Muscle of arm (tissue), 12 donors: ENCODE results near the gene PI4KA. TPM values are rescaled to one million over a fixed set of nuclear protein-coding genes. Genes with fewer than 3 reads are reported as not detected.
"Not testable (repeated sequence)": the region's sequence is repeated elsewhere in the genome, so short reads cannot be mapped to it uniquely, and the experiment has no call there.

ENCODE experiments used
- DNase-seq: peaks from one replicate; pipeline ENCODE4 v3.0.0-alpha.2; 2013
- polyA plus RNA-seq, 12 donors: library from polyadenylated mRNA; unstranded; fragments of 120-200 nt; gene quantifications; one replicate each; pipeline ENCODE4 v1.2.1, GENCODE V29; 2013; ENCODE audit not compliant: insufficient read length in 12 of 12

PI4KA gene
- polyA plus RNA-seq, 12 donors, result 27.8 to 52.1 (median 31.0) TPM; not detected in 1

DNA sequence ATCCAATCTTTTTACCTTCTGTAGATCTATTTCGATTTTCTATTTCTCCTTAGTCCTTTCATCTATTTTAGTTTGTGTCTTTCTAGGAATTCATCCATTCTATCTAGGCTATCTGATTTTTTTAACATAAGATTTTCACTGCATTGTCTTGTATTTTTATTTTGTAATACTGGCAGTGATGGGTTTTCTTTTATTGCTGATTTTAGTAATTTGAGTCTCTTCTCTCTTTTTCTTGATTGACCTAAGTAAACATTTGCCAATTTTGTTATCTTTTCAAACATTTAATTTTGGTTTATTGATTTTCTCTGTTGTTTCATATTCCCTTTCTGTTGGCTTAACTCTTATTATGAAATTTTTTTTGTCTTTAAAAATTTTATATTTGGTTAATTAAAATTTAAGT, 192.1 kb downstream of the PI4KA start:
- DNase-seq, result no peak

DNA sequence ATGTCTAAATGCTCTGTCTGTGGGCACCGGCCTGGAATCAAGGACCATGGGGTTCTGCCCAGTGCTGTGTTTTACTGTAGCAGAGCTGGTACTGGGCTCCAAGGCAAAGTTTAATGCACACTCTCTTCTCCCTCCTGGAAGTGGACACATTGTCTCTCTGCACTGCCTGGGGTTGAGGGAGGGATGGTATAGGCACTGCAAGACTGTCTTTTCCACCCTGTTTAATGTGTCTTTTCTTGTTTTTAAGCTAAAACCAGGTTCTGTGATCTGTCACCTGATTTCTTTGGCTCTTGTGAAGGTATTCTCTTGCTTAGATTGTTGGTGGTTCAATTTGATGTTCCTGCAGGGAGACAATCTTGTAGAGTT, 194.0 kb downstream of the PI4KA start:
- DNase-seq, result no peak

DNA sequence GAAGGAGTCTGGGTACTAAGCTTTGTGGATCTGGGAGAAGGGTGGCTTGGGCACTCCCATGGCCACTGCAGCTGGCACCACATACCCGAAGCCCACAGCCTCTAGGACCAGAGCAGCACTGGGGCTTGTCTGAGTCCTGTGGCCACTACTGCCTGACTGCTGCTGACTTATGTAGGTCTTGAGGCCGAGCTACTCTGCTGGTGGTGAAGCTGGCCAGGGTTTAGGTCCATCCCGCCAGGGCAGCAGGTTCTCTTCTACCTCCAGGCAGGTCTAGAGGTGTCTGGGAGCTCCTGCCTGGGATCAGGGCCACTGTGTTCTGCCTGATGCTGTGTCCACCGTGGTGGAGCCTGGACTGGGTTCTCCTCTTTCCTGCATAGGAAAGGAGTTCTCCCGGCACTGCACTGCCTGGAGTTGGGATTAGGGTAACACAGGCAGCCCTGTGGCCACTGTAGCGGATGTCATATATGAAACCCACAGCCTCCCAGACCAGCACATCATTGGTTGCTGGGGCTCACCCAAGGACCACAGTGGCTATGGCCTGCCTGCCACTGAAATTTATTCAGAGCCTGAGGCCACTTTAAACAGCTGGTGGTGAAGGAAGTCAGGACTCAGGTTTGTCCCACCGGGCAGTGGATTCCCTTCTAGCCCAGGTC, 194.5 kb downstream of the PI4KA start:
- no peak for DNase-seq

DNA sequence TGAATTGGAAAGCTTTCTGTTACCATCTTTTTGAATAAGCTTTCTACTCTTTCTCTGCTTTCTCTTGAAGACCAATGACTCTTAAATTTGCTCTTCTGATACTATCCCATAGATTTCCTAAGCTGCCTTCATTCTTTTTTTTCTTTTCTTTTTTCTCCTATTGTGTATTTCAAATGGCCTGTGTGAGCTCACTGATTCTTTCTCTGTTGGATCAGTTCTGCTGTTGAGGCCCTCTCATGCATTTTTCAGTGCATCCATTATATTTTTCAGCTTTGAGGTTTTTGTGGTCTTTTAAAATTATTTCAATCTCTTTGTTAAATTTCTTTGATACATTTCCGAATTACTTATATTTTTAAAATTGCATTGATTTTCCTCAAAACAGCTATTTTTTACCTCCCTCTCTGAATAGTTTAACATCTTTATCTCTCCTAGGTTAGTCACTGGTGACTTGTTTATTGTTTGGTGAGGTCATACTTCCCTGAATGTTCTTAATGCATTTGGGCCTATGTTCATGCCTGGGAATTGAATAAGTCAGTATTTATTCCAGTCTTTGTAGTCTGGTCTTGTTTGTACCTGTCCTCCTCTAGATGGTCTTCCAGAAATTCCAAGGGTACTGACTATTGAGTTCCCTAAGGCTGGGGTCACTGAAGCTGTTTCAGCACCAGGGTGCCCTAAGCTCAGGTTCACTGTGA, 195.3 kb downstream of the PI4KA start:
- DNase-seq, result no peak

DNA sequence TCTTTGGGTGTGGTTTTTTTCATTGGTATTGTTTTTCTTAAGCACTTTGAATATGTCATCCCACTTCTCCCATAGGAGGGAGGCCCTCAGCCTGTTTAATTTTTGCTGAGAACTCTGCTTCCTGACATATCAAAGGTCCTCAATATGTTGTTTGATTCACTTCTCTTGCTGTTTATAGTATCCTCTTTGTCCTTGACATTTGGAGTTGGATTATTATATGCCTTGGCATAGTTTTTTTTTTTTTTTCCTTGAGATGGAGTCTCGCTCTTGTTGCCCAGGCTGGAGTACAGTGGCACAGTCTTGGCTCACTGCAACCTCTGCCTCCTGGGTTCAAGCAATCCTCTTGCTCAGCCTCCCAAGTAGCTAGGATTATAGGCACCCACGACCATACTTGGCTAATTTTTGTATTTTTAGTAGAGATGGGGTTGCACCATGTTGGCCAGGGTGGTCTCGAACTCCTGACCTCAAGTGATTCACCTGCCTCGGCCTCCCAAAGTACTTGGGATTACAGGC, 196.0 kb downstream of the PI4KA start:
- not testable (repeated sequence) for DNase-seq

DNA sequence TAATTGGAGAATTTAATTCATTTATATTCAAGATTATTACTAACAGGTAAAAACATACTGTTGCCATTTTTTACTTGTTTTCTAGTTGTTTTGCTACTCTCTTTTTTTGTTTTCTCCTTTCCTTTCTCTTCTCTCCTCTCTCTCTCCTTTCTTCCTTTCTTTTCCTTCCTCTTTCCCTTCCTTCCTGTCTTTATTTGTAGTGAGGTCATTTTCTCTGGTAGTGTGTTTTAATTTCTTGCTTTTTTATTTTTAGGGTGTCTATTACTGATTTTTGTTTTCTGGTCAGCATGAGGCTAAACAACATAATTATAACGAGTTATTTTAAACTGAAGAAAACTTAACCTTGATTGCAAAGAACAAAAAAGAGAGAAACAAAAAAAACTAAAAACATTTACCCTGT, 197.1 kb downstream of the PI4KA start:
- no peak for DNase-seq

DNA sequence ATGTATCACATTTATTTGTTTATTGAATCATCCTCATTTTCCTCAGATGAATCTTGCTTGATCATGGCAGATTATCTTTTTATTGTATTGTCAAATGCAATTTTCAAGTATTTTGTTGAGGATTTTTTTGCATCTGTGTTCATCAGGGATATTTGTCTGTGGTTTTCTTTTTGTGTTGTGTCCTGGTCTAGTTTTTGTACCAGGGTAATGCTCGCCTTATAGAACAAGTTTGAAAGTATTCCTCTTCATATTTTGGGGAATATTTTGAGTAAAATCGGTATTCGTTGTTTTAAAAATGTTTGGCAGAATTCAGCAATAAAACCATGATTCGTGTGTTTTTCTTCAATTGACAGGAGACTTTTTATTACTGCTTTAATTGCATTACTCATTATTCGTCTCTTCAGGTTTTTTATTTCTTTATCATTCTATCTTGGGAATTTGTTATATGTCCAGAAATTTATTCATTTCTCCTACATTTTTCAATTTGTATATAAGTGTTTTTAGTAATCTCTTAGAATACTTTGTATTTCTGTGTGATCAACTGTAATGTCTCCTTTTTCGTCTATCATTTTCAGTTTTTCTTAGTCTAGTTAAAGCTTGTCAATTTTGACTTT, 198.1 kb downstream of the PI4KA start:
- no peak for DNase-seq

DNA sequence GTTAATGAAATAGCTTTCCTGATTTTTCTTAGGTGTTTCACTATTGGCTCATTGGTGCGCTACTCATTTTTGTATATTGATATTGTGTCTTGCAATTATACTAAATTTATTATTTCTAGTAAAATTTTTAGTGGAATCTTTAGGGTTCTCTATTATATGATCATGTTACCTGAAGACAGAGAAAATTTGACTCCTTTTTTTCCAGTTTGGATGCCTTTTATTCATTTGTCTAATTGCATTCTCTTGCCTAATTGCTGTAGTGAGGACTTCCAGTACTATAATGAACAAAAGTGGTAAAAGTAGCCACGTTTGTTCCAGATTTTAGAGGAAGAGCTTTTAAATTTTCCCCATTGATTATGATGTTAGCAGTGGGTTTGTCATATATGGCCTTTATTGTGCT, 198.7 kb downstream of the PI4KA start:
- no peak for DNase-seq

DNA sequence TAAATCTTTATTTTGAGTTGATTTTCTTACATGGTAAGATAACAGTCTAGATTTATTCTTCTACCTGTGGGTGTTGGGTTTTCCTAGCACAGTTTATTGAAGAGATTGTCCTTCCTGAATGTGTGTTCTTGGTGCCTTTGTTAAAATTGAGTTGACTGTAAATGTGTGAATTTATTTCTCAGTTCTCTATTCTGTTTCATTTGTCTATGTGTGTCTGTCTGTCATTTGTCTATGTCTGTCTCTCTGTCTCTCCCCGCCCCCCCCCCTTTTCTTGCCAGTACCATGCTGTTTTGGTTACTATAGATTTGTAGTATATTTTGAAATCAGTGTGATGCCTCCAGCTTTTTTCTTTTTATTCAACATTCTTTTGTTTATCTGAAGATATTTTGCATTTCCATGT, 199.4 kb downstream of the PI4KA start:
- no peak for DNase-seq

DNA sequence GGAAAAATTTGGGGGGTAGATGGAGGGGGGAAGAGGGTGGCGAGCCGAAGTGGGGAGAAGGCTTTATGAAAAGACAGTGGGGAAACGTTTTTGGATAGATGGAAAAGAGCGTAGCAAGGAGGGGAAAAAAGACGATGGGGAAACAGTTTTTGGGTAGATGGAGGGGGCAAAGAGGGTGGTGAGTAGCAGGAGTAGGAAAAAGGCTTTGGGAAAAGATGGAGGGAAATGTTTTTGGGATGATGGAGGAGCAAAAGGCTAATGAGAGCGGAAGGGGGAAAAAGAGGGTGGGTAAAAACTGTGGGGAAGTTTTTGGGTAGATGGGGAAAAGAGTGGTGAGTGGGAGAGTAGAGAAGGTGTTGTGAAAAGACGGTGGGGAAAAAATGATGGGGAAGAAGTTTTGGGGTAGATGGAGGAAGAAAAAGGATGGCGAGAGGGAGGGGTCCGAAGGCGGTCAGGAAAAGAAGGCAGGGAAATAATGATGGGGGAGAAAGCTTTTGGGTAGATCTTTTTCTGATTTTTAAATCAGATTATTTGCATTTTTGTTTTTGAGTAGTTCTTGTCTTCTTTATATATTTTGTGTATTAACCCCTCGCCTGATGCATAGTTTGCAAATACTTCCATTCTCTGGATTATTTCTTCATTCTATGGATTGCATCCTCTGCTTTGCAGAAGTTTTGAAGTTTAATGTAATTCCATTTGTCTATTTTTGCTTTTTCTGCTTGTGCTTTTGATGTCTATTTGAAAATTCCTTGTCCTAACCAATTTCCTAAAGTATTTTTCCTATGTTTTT, 200.0 kb downstream of the PI4KA start:
- no peak for DNase-seq

DNA sequence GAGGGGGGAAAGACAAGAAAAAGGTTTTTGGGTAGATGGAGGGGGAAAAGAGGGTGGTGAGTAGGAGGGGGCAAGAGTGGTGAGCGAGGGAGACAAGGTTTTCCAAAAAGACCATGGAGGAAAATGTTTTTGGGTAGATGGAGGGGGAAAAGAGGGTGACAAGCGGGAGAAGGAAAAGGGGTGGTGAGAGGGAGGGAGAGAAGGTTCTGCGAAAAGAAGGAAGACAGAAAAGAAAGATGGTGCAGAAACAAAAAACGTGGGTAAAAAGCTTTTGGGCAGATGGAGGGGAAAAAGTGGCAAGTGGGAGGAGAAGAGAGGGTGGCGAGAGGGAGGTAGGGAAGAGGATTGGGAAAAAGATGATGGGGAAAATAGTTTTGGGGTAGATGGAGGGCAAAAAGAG, 200.6 kb downstream of the PI4KA start:
- no peak for DNase-seq

Other genes with a start within 250 kb of the PI4KA start
- gene SERPIND1, start 84.7 kb downstream of the PI4KA start, polyA plus RNA-seq, result 1 to 10 TPM in 1 of 12 donors, under 1 TPM in 7, not detected in 4; 0.06 to 2.2 (median 0.22) TPM
- gene SNAP29, start 196 bp upstream of the PI4KA start, polyA plus RNA-seq, result 100 to 1,000 TPM in 1 of 12 donors, 10 to 100 TPM in 11; 22.7 to 131 (median 27.9) TPM
- 10 to 100 TPM in 11 of 12 donors, not detected in 1; 44.7 to 57.0 (median 51.8) TPM for gene CRKL, start 58.6 kb upstream of the PI4KA start, polyA plus RNA-seq
- under 1 TPM in 10 of 12 donors, not detected in 2; 0.19 to 0.65 (median 0.42) TPM for gene AIFM3, start 108.4 kb upstream of the PI4KA start, polyA plus RNA-seq
- 10 to 100 TPM in 11 of 12 donors, not detected in 1; 30.9 to 59.6 (median 34.9) TPM for gene LZTR1, start 123.5 kb upstream of the PI4KA start, polyA plus RNA-seq
- 10 to 100 TPM in 11 of 12 donors, not detected in 1; 11.2 to 20.3 (median 14.9) TPM for gene THAP7, start 143.3 kb upstream of the PI4KA start, polyA plus RNA-seq
- 10 to 100 TPM in 10 of 12 donors, 1 to 10 TPM in 1, not detected in 1; 8.9 to 26.8 (median 18.3) TPM for gene P2RX6, start 156.4 kb upstream of the PI4KA start, polyA plus RNA-seq
- gene SLC7A4, start 173.8 kb upstream of the PI4KA start, polyA plus RNA-seq, result 1 to 10 TPM in 7 of 12 donors, under 1 TPM in 3, not detected in 2; 0.67 to 4.1 (median 1.4) TPM
- gene LRRC74B, start 187.1 kb upstream of the PI4KA start, polyA plus RNA-seq, result under 1 TPM in 10 of 12 donors, not detected in 2; 0.05 to 0.48 (median 0.17) TPM